Endodermal cell (in vitro differentiated cells): ENCODE measurements around the gene ARHGAP12. TPM values are rescaled to one million over a fixed set of nuclear protein-coding genes. Genes with fewer than 3 reads are reported as not detected.

ENCODE experiments used
- DNase-seq: peaks from one replicate; pipeline ENCODE4 v3.0.0-alpha.2; 2017
- H3K27ac ChIP-seq: 2 replicates; pipeline ENCODE4 v1.5.1; 2013; ENCODE audit warnings: mild to moderate bottlenecking, low read depth, low read length, moderate library complexity
- H3K27me3 ChIP-seq: 2 replicates; pipeline ENCODE4 v1.6.1; 2013; ENCODE audit warnings: mild to moderate bottlenecking, low read length, moderate library complexity; ENCODE audit not compliant: insufficient read depth, control insufficient read depth, poor library complexity, severe bottlenecking
- H3K36me3 ChIP-seq: 2 replicates; pipeline ENCODE4 v1.7.0; 2013; ENCODE audit warnings: mild to moderate bottlenecking, low read length, moderate library complexity; ENCODE audit not compliant: control insufficient read depth, insufficient read depth
- H3K4me1 ChIP-seq: one replicate; pipeline ENCODE4 v1.7.0; 2013; ENCODE audit warnings: low read length; ENCODE audit not compliant: control insufficient read depth, insufficient read depth
- H3K4me3 ChIP-seq: 2 replicates; pipeline ENCODE4 v1.5.1; 2013; ENCODE audit warnings: mild to moderate bottlenecking, low read length, moderate library complexity
- H3K9ac ChIP-seq: 2 replicates; pipeline ENCODE4 v1.6.1; 2013; ENCODE audit warnings: mild to moderate bottlenecking, low read length, moderate library complexity; ENCODE audit not compliant: poor library complexity, severe bottlenecking; ENCODE audit errors: extremely low read depth
- H3K9me3 ChIP-seq: 2 replicates; pipeline ENCODE4 v1.6.1; 2013; ENCODE audit warnings: mild to moderate bottlenecking, low read length, moderate library complexity; ENCODE audit not compliant: control insufficient read depth
- H3K27ac Mint-ChIP-seq: 2 replicates; pipeline ENCODE4 v1.8.0; 2020; ENCODE audit warnings: mixed read lengths
- H3K27me3 Mint-ChIP-seq: 2 replicates; pipeline ENCODE4 v1.8.0; 2021; ENCODE audit warnings: mild to moderate bottlenecking, mixed read lengths; ENCODE audit not compliant: insufficient read depth
- H3K36me3 Mint-ChIP-seq: 2 replicates; pipeline ENCODE4 v1.8.0; 2020; ENCODE audit warnings: low read depth, mixed read lengths
- H3K4me1 Mint-ChIP-seq: 2 replicates; pipeline ENCODE4 v1.8.0; 2020; ENCODE audit warnings: mixed read lengths
- H3K4me3 Mint-ChIP-seq: 2 replicates; pipeline ENCODE4 v1.8.0; 2020; ENCODE audit warnings: mild to moderate bottlenecking, moderate library complexity, mixed read lengths
- H3K9me3 Mint-ChIP-seq: 2 replicates; pipeline ENCODE4 v1.8.0; 2020; ENCODE audit warnings: mild to moderate bottlenecking, mixed read lengths
- WGBS, 2 experiments: methylation state at CpG; one replicate each; pipeline versions ENCODE4 v1.1.5 to v1.1.7; 2013; ENCODE audit warnings: missing lambda C conversion rate in 2 of 2, mixed read lengths in 1 of 2; ENCODE audit not compliant: insufficient coverage in 1 of 2, insufficient read length in 1 of 2; 5-methylcytosine and 5-hydroxymethylcytosine counted together
- total RNA-seq, 2 donors: library from RNA; stranded (reverse); fragmentation: NEBNext Ultra II Directional in 1 of 2; extraction: Animal tissue kit (Norgen Biotek cat#: 25700) in 1 of 2; gene quantifications; 2 replicates in 1 of 2; 3 replicates in 1 of 2; pipeline ENCODE4 v1.2.1, GENCODE V29; 2021
- TF ChIP-seq, protein P1 (sequence below): fragments of 200-600 bp; sonication (generic); conservative IDR thresholded peaks from 2 replicates; pipeline ENCODE4 v1.5.0; 2021; ENCODE audit warnings: antibody characterized with exemption, mild to moderate bottlenecking

The ARHGAP12 gene
- total RNA-seq, 2 donors from 2014 or later: 49.6 to 49.8 TPM

DNA sequence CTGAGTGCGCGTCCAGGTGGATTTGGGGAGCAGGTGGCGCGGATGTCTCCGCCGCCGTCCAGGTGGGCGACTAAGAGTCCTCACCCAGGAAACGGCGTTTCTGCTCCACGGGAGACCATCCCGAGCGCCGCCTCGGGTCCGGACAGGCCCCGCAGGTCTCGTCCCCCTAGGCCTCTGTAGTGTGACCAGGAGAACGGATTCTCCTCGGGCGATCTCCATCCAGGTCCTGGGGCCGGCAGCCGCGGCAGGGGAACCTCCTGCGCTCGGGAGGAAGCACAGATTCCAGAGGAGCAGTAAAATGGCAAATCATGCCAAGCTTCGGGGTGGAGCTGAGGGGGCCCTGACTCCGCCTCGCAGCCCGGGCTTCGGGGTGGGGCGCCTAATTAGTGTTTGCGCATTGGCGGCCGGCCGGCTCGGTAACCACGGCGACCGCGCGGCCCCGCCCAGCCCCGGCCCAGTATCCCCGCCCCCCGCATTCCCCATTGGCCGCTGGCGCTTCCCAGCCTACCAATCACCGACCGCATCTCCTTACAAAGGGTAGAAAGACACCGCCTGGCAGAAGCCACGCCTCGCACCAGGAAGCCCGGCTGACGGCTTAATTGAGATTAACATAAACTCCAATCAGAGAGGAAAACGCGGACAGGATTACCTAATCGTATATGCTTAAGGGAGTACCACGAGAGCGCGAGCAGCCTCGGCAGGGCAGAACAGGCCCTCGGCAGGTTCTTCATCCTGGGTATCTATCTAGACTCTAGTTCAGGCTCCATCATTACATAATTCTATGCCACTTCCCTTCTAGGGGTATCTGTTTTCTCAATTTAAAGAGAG, 168.6 kb downstream of the ARHGAP12 start:
- WGBS, 2 experiments: 0 to 1% methylated on average over 30 to 63 of the region's 63 CpGs
- peaks cover 12% of the 10 kb centered on the region for H3K36me3 Mint-ChIP-seq
- peak overlapping the region; percentile 74 for H3K4me3 Mint-ChIP-seq
- peak overlapping the region; percentile 92 for H3K27ac ChIP-seq
- TF ChIP-seq, protein P1, sequence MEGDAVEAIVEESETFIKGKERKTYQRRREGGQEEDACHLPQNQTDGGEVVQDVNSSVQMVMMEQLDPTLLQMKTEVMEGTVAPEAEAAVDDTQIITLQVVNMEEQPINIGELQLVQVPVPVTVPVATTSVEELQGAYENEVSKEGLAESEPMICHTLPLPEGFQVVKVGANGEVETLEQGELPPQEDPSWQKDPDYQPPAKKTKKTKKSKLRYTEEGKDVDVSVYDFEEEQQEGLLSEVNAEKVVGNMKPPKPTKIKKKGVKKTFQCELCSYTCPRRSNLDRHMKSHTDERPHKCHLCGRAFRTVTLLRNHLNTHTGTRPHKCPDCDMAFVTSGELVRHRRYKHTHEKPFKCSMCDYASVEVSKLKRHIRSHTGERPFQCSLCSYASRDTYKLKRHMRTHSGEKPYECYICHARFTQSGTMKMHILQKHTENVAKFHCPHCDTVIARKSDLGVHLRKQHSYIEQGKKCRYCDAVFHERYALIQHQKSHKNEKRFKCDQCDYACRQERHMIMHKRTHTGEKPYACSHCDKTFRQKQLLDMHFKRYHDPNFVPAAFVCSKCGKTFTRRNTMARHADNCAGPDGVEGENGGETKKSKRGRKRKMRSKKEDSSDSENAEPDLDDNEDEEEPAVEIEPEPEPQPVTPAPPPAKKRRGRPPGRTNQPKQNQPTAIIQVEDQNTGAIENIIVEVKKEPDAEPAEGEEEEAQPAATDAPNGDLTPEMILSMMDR: no peak
- DNase-seq: peak; percentile 99
- peaks cover 3% of the 10 kb centered on the region for H3K4me1 ChIP-seq
- no peaks in the 10 kb centered on the region for H3K36me3 ChIP-seq
- peaks cover 20% of the 10 kb centered on the region for H3K9me3 ChIP-seq
- peak overlapping the region; percentile 91 for H3K27ac Mint-ChIP-seq
- peak overlapping the region; percentile 89 for H3K4me3 ChIP-seq
- peaks cover 20% of the 10 kb centered on the region for H3K9me3 Mint-ChIP-seq
- H3K4me1 Mint-ChIP-seq: peaks cover 50% of the 10 kb centered on the region
- no peaks in the 10 kb centered on the region for H3K27me3 Mint-ChIP-seq
- H3K9ac ChIP-seq: peak overlapping the region; percentile 93
- no peaks in the 10 kb centered on the region for H3K27me3 ChIP-seq

DNA sequence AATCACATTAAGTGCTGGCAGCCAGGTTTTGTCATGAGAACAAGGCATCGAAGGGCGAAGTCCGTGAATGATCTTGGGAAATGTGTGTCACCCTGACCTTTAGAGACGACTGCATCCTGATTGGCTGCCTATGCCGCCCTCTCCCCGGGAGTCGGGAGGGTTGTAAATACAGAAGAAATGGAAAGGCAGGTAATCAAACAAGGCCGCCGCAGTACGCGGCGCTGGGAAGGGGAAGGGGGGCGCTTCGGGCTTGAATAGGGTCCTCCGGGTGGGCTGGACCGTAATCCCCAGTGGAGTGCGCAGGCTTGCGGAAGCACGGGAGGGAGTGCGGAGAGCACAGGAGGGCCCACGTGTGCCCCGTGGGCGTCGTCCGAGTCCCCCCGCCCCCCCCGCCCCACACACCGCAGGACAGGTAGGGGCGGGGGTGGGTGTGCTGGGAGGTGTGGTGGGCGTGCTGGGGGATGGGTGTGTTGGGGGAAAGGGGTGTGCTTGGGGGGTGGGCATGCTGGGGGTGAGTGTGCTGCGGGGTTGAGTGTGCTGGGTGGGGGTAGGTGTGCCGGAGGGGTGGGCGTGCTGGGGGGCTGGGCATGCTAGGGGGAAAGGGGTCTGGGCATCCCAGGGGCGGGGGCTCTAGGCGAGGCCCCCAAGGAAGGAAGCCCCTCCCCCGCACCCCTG, 169.4 kb downstream of the ARHGAP12 start:
- peaks cover 13% of the 10 kb centered on the region for H3K9me3 Mint-ChIP-seq
- peak overlapping the region; percentile 84 for H3K27ac Mint-ChIP-seq
- TF ChIP-seq, protein P1: no peak
- peaks cover 12% of the 10 kb centered on the region for H3K36me3 Mint-ChIP-seq
- peaks cover 8% of the 10 kb centered on the region for H3K4me1 ChIP-seq
- H3K4me3 ChIP-seq: peak overlapping the region; percentile 89
- peak overlapping the region; percentile 74 for H3K4me3 Mint-ChIP-seq
- peak overlapping the region; percentile 88 for H3K27ac ChIP-seq
- H3K27me3 ChIP-seq: no peaks in the 10 kb centered on the region
- H3K36me3 ChIP-seq: no peaks in the 10 kb centered on the region
- peaks cover 55% of the 10 kb centered on the region for H3K4me1 Mint-ChIP-seq
- H3K27me3 Mint-ChIP-seq: no peaks in the 10 kb centered on the region
- peak; percentile 90 for DNase-seq
- peak overlapping the region; percentile 93 for H3K9ac ChIP-seq
- H3K9me3 ChIP-seq: peaks cover 15% of the 10 kb centered on the region
- WGBS, 2 experiments: 1 to 20% methylated on average over 1 to 36 of the region's 36 CpGs

DNA sequence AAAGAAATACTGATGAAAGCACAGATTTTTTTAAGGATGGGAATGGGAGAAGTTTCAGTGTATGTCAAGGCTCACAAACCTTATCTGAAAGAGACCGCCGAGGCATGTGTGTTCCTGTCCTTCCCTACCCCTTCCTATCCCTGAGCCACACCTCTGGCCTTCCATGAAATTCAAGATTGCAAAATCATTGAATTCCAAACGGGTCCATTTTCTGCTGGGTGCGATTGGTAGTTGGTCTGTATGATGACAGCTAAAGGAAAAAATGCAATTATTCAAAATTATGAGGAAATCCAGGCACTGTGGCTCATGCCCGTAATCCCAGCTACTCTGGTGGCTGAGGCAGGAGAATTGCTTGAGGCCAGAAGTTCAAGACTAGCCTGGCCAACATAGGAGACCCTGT, 170.1 kb downstream of the ARHGAP12 start:
- H3K4me3 ChIP-seq: no peak overlapping the region

More for the DNA sequence above, 170.1 kb downstream of the ARHGAP12 start:
- Histone ChIP-seq H3K36me3 (no peaks in the 10 kb centered on the region), H3K9me3 (peaks cover 11% of the 10 kb centered on the region), H3K9ac (no peak overlapping the region), H3K4me1 (peaks cover 8% of the 10 kb centered on the region), H3K27me3 (no peaks in the 10 kb centered on the region), H3K27ac (no peak overlapping the region)
- no peak overlapping the region for H3K27ac Mint-ChIP-seq
- no peak for DNase-seq
- H3K4me3 Mint-ChIP-seq: peak overlapping the region; percentile 74
- peaks cover 6% of the 10 kb centered on the region for H3K9me3 Mint-ChIP-seq
- 92 to 93% methylated on average over 3 to 5 of the region's 5 CpGs for whole genome bisulfite sequencing, 2 experiments
- TF ChIP-seq, protein P1: no peak
- H3K36me3 Mint-ChIP-seq: peaks cover 5% of the 10 kb centered on the region
- H3K27me3 Mint-ChIP-seq: no peaks in the 10 kb centered on the region
- H3K4me1 Mint-ChIP-seq: peaks cover 55% of the 10 kb centered on the region
